Stimulated activated CD4-positive, alpha-beta T cell treated with anti-CD3 and anti-CD28 coated beads, Interleukin-15, amount 100 ng/mL, for 48 hours (primary cell): ENCODE results near the gene PRDM10.
"Not testable (repeated sequence)": the region's sequence is repeated elsewhere in the genome, so short reads cannot be mapped to it uniquely, and the experiment has no call there.

Experiments
- DNase-seq, 2 donors: peaks; one replicate each; pipeline ENCODE4 v3.0.0-alpha.2; 2020; ENCODE audit warnings: low read depth in 2 of 2

PRDM10 gene

GRCh38 chr11:129976328-129976727, 26.3 kb downstream of the PRDM10 start:
- no peak for DNase-seq

- DNase-seq: no peak
Measured at GRCh38 chr11:129975543-129975942, 27.1 kb downstream of the PRDM10 start.

DNA sequence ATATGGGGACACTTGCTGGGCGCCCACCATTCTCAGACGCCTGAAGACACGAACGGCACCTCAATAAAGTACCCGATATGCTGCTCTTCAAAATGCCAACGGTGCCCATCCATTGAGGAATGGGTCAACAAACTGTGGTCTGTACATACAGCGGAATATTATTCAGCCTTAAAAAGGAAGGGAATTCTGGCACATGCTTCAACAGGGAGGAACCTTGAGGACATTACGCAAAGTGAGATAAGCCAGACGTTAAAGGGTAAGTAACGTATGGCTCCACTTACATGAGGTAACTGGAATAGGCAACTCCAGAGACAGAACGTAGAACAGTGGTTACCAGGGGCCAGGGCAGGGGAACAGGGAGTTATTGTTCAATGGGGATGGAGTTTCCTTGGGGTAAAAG, 28.0 kb downstream of the PRDM10 start:
- DNase-seq: no peak

DNA sequence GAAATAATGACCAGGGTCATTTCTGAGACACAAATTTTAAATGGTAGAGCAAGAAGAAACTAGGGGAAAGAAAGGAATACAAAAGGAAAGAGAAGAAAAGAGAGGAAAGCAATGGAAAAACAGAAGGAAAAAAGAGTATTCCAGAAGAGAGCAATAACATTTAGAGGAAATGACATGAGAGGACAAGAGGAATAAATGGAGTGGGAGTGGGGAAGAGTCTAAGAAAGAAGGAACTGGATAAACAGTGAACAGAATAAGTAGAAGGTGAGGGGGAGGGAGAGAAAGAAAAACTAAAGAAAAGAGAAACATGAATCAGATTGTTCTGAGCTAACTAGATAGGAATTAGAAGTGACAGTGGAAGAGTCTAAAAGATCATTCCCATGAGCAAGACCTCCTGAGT, 28.4 kb downstream of the PRDM10 start:
- DNase-seq: no peak

- DNase-seq: no peak
Measured at GRCh38 chr11:129973809-129974208, 28.8 kb downstream of the PRDM10 start.

- no peak for DNase-seq
Measured at GRCh38 chr11:129973068-129973467, 29.6 kb downstream of the PRDM10 start.

GRCh38 chr11:129972611-129973010, 30.0 kb downstream of the PRDM10 start:
- DNase-seq: no peak

- not testable (repeated sequence) for DNase-seq
Measured at GRCh38 chr11:129971856-129972255, 30.8 kb downstream of the PRDM10 start.

- DNase-seq: no peak
Measured at GRCh38 chr11:129969920-129970319, 32.7 kb downstream of the PRDM10 start.

DNA sequence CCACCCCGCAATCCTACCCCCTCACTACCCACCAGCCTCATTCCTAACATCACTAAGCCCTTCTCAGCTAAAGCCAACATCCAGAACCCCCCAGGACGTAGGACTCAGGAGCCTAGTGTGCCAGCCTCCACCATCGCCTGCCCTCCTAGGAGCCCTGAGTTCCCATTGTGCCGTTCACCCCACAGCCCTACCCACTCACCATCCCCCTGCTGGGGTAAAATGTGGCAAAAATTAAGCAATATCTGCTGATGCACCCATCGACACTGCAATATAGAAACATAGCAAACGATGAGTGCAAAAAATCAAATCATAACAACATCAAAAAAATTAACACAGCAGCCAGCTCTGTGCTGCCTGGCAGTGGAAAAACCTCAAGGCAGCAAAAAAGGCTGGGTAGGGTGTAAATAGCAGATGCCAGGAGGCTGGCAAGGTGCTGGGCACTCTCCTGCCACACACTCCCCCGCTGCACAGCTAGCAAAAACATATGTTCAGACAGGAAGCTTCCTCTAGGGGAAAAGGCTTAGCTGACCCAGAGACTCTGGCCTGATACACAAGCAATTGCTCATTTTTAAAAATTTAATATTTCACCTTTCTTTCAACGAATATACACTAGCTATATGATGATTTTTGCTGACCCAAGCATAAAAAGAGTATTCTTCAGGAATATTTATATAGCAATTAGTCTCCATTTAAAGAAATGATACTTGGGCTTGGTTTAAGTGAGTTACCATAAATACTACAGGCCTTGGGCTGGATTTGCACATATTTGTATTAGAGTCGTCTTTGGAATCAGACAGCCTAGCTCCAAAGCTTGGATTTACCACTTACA, 33.8 kb downstream of the PRDM10 start:
- DNase-seq: no peak

DNA sequence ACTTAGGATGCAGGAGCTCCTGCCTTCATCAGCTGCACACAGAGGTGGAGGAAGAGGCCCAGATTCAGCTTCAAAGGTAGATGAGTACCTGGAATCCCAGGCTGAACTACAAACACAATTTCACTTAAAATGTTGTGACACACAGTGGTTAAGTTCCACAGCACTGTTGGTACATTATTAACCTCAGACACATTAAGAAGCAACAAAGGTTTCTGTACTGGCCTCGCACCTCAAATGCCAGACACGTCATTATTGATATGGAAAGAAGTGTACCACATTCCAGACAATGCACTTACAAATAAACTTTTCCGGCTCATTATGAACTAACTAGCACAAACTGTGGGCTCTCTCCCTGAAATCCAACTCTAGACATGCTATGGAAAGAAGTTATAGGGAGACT, 34.6 kb downstream of the PRDM10 start:
- DNase-seq: no peak

- DNase-seq: no peak
Measured at GRCh38 chr11:129965248-129965647, 37.4 kb downstream of the PRDM10 start.

- peak; percentile 4 to 19 for DNase-seq
Measured at GRCh38 chr11:129960216-129961214, 42.1 kb downstream of the PRDM10 start.

DNA sequence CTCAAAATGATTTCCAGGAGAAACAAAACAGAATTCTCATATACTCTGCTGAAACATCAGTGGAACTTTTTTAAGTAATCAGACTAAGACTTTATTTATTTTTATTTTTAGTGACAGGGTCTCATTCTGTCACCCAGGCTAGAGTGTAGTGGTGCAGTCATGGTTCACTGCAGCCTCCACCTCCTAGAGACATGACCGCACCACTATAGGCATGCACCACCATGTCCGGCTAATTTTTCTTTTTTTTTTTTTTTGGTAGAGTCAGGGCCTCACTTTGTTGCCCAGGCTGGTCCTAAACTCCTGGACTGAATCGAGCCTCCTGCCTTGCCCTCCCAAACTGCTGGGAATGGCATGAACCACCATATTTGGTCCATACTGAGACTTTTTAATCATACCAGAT, 42.9 kb downstream of the PRDM10 start:
- DNase-seq: no peak

DNA sequence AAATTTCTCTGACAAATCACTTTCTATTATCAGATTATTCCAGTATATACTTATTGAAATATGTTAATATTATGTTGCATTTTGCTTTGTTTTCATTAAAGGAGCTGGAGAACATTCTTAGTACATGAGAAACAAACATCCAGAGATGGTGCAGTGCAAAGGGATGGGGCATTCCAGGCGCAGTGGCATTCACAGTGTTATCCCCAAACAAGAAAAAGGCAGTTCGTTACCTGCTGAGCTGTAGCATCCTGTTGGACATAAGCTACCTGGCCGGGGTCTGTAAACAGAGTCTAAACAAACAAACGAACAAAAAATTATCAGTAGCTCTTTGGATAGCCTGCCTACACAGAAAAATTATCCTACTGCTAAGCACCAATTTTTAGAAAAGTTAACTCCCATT, 47.4 kb downstream of the PRDM10 start:
- DNase-seq: no peak

GRCh38 chr11:129954703-129955102, 47.9 kb downstream of the PRDM10 start:
- DNase-seq: not testable (repeated sequence)

GRCh38 chr11:129951866-129952262, 50.8 kb downstream of the PRDM10 start:
- no peak for DNase-seq

DNA sequence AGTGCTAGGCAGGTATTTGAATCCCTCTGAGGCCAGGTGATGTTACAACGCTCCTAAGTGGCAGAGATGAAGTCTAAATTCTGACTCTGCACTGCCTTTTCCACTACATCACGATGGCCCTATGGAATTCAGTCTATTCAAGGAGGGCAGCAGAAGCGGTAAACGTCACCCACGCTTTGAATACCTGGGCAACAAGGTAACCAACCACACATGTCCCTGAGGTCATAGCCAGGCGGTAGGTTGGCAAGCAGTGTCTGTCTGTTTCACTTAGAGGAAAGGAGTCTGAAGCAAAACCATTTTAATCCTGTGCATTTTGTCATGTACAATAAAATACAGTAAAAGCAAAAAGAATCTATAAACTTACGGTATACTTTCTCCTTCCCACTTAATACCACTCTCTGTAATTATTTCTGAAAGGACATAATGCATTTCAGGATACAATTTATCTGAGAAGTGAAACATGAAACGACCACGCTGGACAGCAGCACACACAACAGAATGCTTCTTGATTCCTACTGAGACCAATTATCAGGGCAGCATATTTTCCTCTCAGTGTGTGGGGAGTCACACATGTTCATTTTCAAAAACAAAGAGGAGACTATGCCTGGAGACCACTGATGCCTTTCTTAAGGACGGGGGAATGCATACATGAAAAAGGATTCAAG, 51.3 kb downstream of the PRDM10 start:
- DNase-seq: no peak

GRCh38 chr11:129950101-129951091, 52.2 kb downstream of the PRDM10 start:
- no peak for DNase-seq

- no peak for DNase-seq
Measured at GRCh38 chr11:129948926-129949466, 53.6 kb downstream of the PRDM10 start.

GRCh38 chr11:129947474-129947873, 55.2 kb downstream of the PRDM10 start:
- DNase-seq: no peak
